Endothelial cell (in vitro differentiated cells): ENCODE data around the gene DNAJC8. TPM values are rescaled to one million over a fixed set of nuclear protein-coding genes. Genes with fewer than 3 reads are reported as not detected.
A peak's percentile ranks its signal among the peaks of the same experiment; 100 is the strongest.

Source experiments
- DNase-seq: peaks from one replicate; pipeline ENCODE4 v3.0.0; 2021; ENCODE audit warnings: low spot score
- H3K27ac Mint-ChIP-seq: one replicate; pipeline ENCODE4 v1.8.0; 2021; ENCODE audit warnings: mixed read lengths, inconsistent platforms; ENCODE audit not compliant: unreplicated experiment
- H3K27me3 Mint-ChIP-seq: one replicate; pipeline ENCODE4 v1.8.0; 2021; ENCODE audit warnings: mild to moderate bottlenecking, moderate library complexity, mixed read lengths, inconsistent platforms; ENCODE audit not compliant: unreplicated experiment
- H3K36me3 Mint-ChIP-seq: one replicate; pipeline ENCODE4 v1.8.0; 2021; ENCODE audit warnings: mild to moderate bottlenecking, low read depth, mixed read lengths, inconsistent platforms; ENCODE audit not compliant: unreplicated experiment
- H3K4me1 Mint-ChIP-seq: one replicate; pipeline ENCODE4 v1.8.0; 2021; ENCODE audit warnings: mild to moderate bottlenecking, mixed read lengths, inconsistent platforms; ENCODE audit not compliant: unreplicated experiment
- H3K4me3 Mint-ChIP-seq: one replicate; pipeline ENCODE4 v1.8.0; 2021; ENCODE audit warnings: mild to moderate bottlenecking, mixed read lengths, inconsistent platforms; ENCODE audit not compliant: unreplicated experiment
- H3K9me3 Mint-ChIP-seq: one replicate; pipeline ENCODE4 v1.8.0; 2021; ENCODE audit warnings: mixed read lengths, inconsistent platforms; ENCODE audit not compliant: unreplicated experiment
- total RNA-seq: library from RNA; stranded (reverse); fragmentation: NEBNext Ultra II Directional; extraction: Animal tissue kit (Norgen Biotek cat#: 25700); gene quantifications from one replicate; pipeline ENCODE4 v1.2.1, GENCODE V29; 2021; ENCODE audit not compliant: unreplicated experiment
- TF ChIP-seq, protein P1 (sequence below): fragments of 200-600 bp; sonication (generic); IDR thresholded peaks from one replicate; pipeline ENCODE4 v1.5.0; 2021; ENCODE audit warnings: antibody characterized with exemption; ENCODE audit not compliant: unreplicated experiment

Gene DNAJC8
- total RNA-seq, 1 donor from 2014 or later, result 99.0 TPM

DNA sequence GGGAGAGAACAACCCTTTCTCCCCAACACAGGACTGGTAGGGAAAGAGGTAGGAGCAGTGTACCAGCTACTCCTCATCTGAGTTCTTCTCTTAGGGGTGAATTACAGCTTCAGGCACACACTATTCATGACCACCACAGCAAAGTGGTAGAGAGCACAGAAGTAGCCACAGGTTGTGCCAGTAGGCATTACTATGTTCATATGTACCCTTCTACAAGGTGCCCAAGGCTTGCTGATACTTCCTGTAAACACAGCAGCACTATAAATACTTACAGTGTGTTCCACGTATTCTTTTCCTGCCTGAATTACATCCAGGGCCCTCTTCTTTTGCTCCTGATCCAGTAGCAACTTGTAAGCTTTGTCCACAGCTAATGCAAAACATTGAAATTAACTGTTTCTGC is 23.1 kb downstream of the DNAJC8 start:
- Mint-ChIP-seq H3K36me3 (peaks cover 11% of the 10 kb centered on the region), H3K9me3 (no peaks in the 10 kb centered on the region), H3K27ac (no peak overlapping the region), H3K4me3 (no peak overlapping the region), H3K4me1 (no peaks in the 10 kb centered on the region), H3K27me3 (no peaks in the 10 kb centered on the region)
- DNase-seq, result no peak
- TF ChIP-seq, protein P1, sequence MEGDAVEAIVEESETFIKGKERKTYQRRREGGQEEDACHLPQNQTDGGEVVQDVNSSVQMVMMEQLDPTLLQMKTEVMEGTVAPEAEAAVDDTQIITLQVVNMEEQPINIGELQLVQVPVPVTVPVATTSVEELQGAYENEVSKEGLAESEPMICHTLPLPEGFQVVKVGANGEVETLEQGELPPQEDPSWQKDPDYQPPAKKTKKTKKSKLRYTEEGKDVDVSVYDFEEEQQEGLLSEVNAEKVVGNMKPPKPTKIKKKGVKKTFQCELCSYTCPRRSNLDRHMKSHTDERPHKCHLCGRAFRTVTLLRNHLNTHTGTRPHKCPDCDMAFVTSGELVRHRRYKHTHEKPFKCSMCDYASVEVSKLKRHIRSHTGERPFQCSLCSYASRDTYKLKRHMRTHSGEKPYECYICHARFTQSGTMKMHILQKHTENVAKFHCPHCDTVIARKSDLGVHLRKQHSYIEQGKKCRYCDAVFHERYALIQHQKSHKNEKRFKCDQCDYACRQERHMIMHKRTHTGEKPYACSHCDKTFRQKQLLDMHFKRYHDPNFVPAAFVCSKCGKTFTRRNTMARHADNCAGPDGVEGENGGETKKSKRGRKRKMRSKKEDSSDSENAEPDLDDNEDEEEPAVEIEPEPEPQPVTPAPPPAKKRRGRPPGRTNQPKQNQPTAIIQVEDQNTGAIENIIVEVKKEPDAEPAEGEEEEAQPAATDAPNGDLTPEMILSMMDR, result no peak

DNA sequence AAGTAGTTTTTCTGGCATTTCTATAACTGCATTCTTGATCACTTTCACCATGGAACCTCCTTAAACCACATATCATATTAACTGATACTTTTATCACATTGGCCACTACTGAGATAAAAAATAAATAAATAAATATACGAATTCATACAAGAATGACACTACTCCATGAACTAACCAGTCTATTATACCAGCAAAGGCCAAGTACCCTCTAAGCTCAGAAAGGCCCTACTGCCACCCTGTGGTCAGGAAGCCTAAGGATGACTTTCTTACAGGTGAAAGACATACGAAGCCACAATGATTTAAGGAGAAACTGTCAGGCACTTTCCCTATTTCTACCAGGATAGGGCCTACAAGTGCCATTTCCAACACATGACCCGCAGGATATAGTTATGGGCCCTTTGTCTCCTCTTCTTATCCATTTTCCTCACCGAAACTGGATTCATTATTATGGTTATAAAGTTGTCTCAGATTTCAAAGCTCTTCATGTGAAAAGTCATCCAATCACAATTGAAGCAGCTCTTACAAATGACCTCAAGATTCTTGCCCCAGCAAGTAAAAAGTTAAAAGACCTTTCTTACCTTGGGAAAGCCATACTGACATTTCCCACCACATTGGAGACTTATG is 23.9 kb downstream of the DNAJC8 start:
- Mint-ChIP-seq H3K27ac (no peak overlapping the region), H3K27me3 (no peaks in the 10 kb centered on the region), H3K4me1 (no peaks in the 10 kb centered on the region), H3K9me3 (no peaks in the 10 kb centered on the region), H3K4me3 (no peak overlapping the region), H3K36me3 (peaks cover 19% of the 10 kb centered on the region)
- TF ChIP-seq, protein P1, result no peak
- peak; percentile 47 for DNase-seq

DNA sequence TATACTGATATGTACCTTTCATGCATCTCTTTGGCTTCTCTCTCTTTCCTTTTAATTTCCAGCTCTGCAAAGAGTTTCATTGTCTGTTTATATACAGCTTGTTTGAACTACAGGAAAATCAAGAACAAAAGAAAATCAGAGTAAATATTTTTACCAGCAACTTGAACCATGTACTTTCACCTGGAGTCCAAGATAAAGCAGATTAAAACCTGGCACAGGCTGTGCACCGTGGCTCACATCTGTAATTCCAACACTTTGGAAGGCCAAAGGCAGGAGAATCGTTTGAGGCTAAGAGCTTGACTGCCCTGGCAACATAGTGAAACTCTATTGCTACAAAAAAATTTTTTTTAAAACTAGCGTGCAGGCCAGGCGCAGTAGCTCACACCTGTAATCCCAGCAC is 27.6 kb downstream of the DNAJC8 start:
- DNase-seq, result no peak
- Mint-ChIP-seq H3K4me1 (no peaks in the 10 kb centered on the region), H3K4me3 (no peak overlapping the region), H3K27me3 (no peaks in the 10 kb centered on the region), H3K9me3 (no peaks in the 10 kb centered on the region), H3K27ac (no peak overlapping the region), H3K36me3 (peaks cover 38% of the 10 kb centered on the region)
- TF ChIP-seq, protein P1, result no peak

DNA sequence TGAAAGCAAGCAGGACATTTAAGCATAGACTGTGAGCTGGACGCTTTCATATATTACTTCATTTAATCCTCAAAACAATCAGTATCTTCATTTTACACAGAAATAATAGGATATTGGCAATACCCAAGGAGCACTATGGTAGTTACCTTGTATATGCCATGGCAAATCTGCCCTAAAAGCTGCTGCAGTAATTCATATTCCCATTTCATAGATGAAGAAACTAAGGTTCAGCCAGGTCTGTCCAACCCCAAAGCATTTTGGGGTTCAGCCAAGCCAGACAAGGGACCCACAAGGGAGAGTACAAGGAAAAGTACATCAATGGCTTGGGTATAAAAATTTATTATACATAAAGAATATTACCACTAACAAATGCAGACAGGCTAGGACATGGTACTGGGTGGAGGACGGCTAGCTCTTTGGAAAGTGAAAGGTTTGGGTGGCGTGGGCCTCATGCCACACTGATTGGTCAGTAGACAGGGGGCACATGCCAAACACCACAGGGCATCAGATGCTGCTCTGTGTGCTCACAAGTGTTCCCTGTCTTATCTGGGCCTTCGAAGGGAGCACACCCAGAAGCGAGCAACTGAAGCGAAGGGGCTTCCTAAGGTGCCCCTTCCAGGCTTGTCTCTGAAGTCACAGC is 32.5 kb downstream of the DNAJC8 start:
- Mint-ChIP-seq H3K36me3 (peaks cover 57% of the 10 kb centered on the region), H3K4me1 (peaks cover 20% of the 10 kb centered on the region), H3K27ac (no peak overlapping the region), H3K4me3 (no peak overlapping the region), H3K9me3 (no peaks in the 10 kb centered on the region), H3K27me3 (no peaks in the 10 kb centered on the region)
- DNase-seq, result no peak
- TF ChIP-seq, protein P1, result no peak
